Endothelial cell of umbilical vein (primary cell): ENCODE data around the gene CTSC. TPM values are rescaled to one million over a fixed set of nuclear protein-coding genes. Genes with fewer than 3 reads are reported as not detected.

Experiments used
- BruUV-seq: library from RNA; stranded (reverse); fragments of 400-500 nt; replicated peaks from 2 replicates; lab custom pipeline; 2021; lab: Mats Ljungman, UMichigan
- CTCF ChIA-PET: fragments of 300-600, 350-600 bp; sonication (Branson Sonifier 250); formaldehyde crosslinking; loops from one replicate; lab custom pipeline; 2021; ENCODE audit warnings: antibody characterized with exemption, inconsistent platforms; lab: Charles Lee
- POLR2A ChIA-PET: fragments of 300-600, 350-600 bp; sonication (Branson Sonifier 250); formaldehyde crosslinking; loops from one replicate; lab custom pipeline; 2021; ENCODE audit warnings: antibody characterized with exemption, inconsistent platforms; lab: Charles Lee
- DNase-seq: peaks from one replicate; pipeline ENCODE4 v3.0.0-alpha.2; 2011; ENCODE audit warnings: low read depth, low spot score
- FAIRE-seq: peaks from 2 replicates; lab custom pipeline; 2011; peaks lifted over from hg19 to GRCh38; lab: Jason Lieb, UNC
- H2AFZ ChIP-seq: 2 replicates; pipeline ENCODE4 v1.6.0; 2012; ENCODE audit warnings: low read depth, low read length, control low read depth, inconsistent platforms
- H3K27ac ChIP-seq: 2 replicates; pipeline ENCODE4 v1.5.1; 2011; ENCODE audit warnings: low read depth, mild to moderate bottlenecking, control low read depth, low read length, moderate library complexity; ENCODE audit not compliant: insufficient read depth
- H3K27me3 ChIP-seq, 2 experiments: 2 replicates each; pipeline versions ENCODE4 v1.6.0 to v1.6.1; 2011; ENCODE audit warnings: low read length in 2 of 2, mixed read lengths in 1 of 2; ENCODE audit not compliant: control insufficient read depth in 2 of 2, insufficient read depth in 2 of 2
- H3K36me3 ChIP-seq, 2 experiments: 2 replicates in 1 of 2; 3 replicates in 1 of 2; pipeline ENCODE4 v1.5.1; 2011; ENCODE audit warnings: low read length in 2 of 2, mild to moderate bottlenecking in 1 of 2, moderate library complexity in 1 of 2; ENCODE audit not compliant: control insufficient read depth in 2 of 2, insufficient read depth in 2 of 2; ENCODE audit errors: extremely low read depth in 1 of 2
- H3K4me1 ChIP-seq: 3 replicates; pipeline ENCODE4 v1.5.1; 2011; ENCODE audit warnings: mild to moderate bottlenecking, low read length; ENCODE audit not compliant: control insufficient read depth, insufficient read depth; ENCODE audit errors: extremely low read depth
- H3K4me2 ChIP-seq: 2 replicates; pipeline ENCODE4 v1.6.1; 2011; ENCODE audit warnings: low read length, control low read depth, mixed read lengths; ENCODE audit not compliant: insufficient read depth
- H3K4me3 ChIP-seq, 3 experiments: fragments of 200-600 bp in 1 of 3; sonication (generic), shearing (Covaris generic) in 1 of 3; replicated peaks in 1 of 3; 2 replicates each; pipeline ENCODE4 v1.5.1; 2011 to 2016; ENCODE audit warnings: control low read depth in 3 of 3, low read length in 3 of 3, mild to moderate bottlenecking in 2 of 3, inconsistent platforms in 1 of 3, low read depth in 1 of 3, moderate library complexity in 1 of 3; ENCODE audit not compliant: insufficient read depth in 1 of 3
- H3K79me2 ChIP-seq: 2 replicates; pipeline ENCODE4 v1.6.0; 2012; ENCODE audit warnings: low read length, inconsistent platforms; ENCODE audit not compliant: control insufficient read depth, insufficient read depth
- H3K9ac ChIP-seq: replicated peaks from 2 replicates; pipeline ENCODE3; 2011; ENCODE audit warnings: low read length, control low read depth; ENCODE audit not compliant: insufficient read depth; ENCODE audit errors: extremely low read depth
- H3K9me1 ChIP-seq: replicated peaks from 3 replicates; pipeline ENCODE4 v1.6.0; 2011; ENCODE audit warnings: mild to moderate bottlenecking, low read length; ENCODE audit not compliant: control insufficient read depth, insufficient read depth; ENCODE audit errors: extremely low read depth
- H3K9me3 ChIP-seq: replicated peaks from 2 replicates; pipeline ENCODE4 v1.5.1; 2012; ENCODE audit warnings: low read length, inconsistent platforms; ENCODE audit not compliant: control insufficient read depth, insufficient read depth
- H4K20me1 ChIP-seq: replicated peaks from 2 replicates; pipeline ENCODE3; 2011; ENCODE audit warnings: mild to moderate bottlenecking, low read length; ENCODE audit not compliant: control insufficient read depth, insufficient read depth; ENCODE audit errors: extremely low read depth
- CTCF ChIP-seq, 2 donors: IDR thresholded peaks; 1 replicate in 1 of 2; 2 replicates in 1 of 2; pipeline ENCODE4 v1.5.1; 2011; ENCODE audit warnings: low read length in 2 of 2, mild to moderate bottlenecking in 2 of 2, moderate library complexity in 2 of 2, control low read depth in 1 of 2, inconsistent platforms in 1 of 2, low read depth in 1 of 2; ENCODE audit not compliant: insufficient read depth in 1 of 2; ENCODE audit errors: extremely low read depth in 1 of 2
- EZH2 ChIP-seq: IDR thresholded peaks from 2 replicates; pipeline ENCODE4 v1.6.1; 2012; ENCODE audit warnings: borderline replicate concordance, low read depth, mild to moderate bottlenecking, moderate library complexity, low read length, inconsistent platforms; ENCODE audit not compliant: severe bottlenecking
- FOS ChIP-seq: IDR thresholded peaks from 2 replicates; pipeline ENCODE4 v1.6.1; 2011; ENCODE audit warnings: mild to moderate bottlenecking, low read length, moderate library complexity, borderline replicate concordance; ENCODE audit not compliant: insufficient read depth
- GATA2 ChIP-seq: IDR thresholded peaks from 2 replicates; pipeline ENCODE4 v1.7.0; 2011; ENCODE audit warnings: low read depth, mild to moderate bottlenecking, moderate library complexity, mixed read lengths, low read length; ENCODE audit not compliant: insufficient read length, insufficient read depth
- JUN ChIP-seq: IDR thresholded peaks from 2 replicates; pipeline ENCODE4 v1.6.1; 2011; ENCODE audit warnings: borderline replicate concordance, low read depth; ENCODE audit not compliant: insufficient read length, insufficient read depth
- MAX ChIP-seq: IDR thresholded peaks from 2 replicates; pipeline ENCODE4 v1.6.1; 2011; ENCODE audit not compliant: insufficient read depth, insufficient read length
- MYC ChIP-seq: IDR thresholded peaks from one replicate; pipeline ENCODE4 v1.6.1; 2011; ENCODE audit warnings: mild to moderate bottlenecking, low read depth, low read length
- POLR2A ChIP-seq: IDR thresholded peaks from 2 replicates; pipeline ENCODE4 v1.6.1; 2012; ENCODE audit warnings: low read depth, mild to moderate bottlenecking, control low read depth, low read length
- POLR2AphosphoS5 ChIP-seq: IDR thresholded peaks from 2 replicates; pipeline ENCODE4 v1.6.1; 2012; ENCODE audit warnings: low read depth, mild to moderate bottlenecking, control low read depth, low read length, moderate library complexity; ENCODE audit not compliant: insufficient read depth
- dilution Hi-C: fragments of 300-500 bp; cut with MboI; formaldehyde crosslinking; loops from one replicate; pipeline ENCODE4 v1.15.0; 2019; ENCODE audit warnings: low sequenced_read_pairs; ENCODE audit not compliant: extremely low pct_ligation_motif_present
- intact Hi-C: fragments of 100-400 bp; cut with micrococcal nuclease; formaldehyde crosslinking; loops from one replicate; pipeline ENCODE4 v1.10.0; 2022
- polyA plus RNA-seq, 4 experiments: library from polyadenylated mRNA; depleted of rRNA in 3 of 4; stranded (reverse) in 3 of 4; unstranded in 1 of 4; fragments of >200 nt; gene quantifications; 2 replicates each; pipeline versions ENCODE4 v1.2.1 to v1.2.3, GENCODE V29; 2011 to 2012; ENCODE audit warnings: missing spikeins in 1 of 4
- total RNA-seq: library from RNA; stranded (reverse); gene quantifications from 2 replicates; pipeline ENCODE4 v1.2.3, GENCODE V29; 2021

Gene CTSC
- total and polyA plus RNA-seq, 2 donors (not counting 3 experiments of a cell fraction or from before 2014, with no cell fraction given), result 130 to 186 TPM

DNA sequence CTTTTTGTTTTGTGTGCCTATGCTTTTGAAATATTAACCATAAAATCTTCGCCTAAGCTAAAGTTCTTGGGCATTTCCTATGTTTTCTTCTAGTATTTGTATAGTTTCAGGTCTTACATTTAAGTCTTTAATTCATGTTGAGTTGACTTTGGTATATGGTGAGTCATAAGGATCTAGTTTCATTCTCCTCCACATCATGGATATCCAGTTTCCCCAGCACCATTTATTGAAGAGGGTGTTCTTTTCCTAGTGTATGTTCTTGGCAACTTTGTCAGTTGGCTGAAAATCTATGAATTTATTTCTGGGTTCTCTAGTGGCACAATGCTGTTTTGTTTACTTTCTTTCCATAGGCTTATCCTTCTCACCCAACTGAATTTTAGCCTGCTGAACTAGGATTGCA is 49.0 kb downstream of the CTSC start:
- no TSS peak for BruUV-seq
- ChIA-PET POLR2A (no interaction called here), CTCF (no interaction called here)
- H3K9ac ChIP-seq, result no peak overlapping the region
- H3K36me3 ChIP-seq, result peaks cover 0 to 4% of the 10 kb centered on the region in 2 experiments
- H3K27me3 ChIP-seq, result no peaks in the 10 kb centered on the region
- no peak for DNase-seq
- no peak overlapping the region for H3K4me2 ChIP-seq
- H3K27ac ChIP-seq, result no peak overlapping the region
- no peak overlapping the region for H2AFZ ChIP-seq
- H3K4me3 ChIP-seq, result no peak overlapping the region
- peaks cover 23% of the 10 kb centered on the region for H3K4me1 ChIP-seq
- dilution Hi-C loops (no loop called here), intact Hi-C loops (loop anchor here (10.0 kb wide), 1 partner anchor 184 kb away; no protein-coding TSS in a partner anchor)
- no peaks in the 10 kb centered on the region for H3K9me1 ChIP-seq
- H4K20me1 ChIP-seq, result no peaks in the 10 kb centered on the region
- H3K79me2 ChIP-seq, result no peaks in the 10 kb centered on the region
- TF ChIP-seq MAX (no peak), FOS (no peak), GATA2 (no peak), CTCF (IDR thresholded peaks at IDR 0.05; ENCODE audit: extremely low read depth in 1 of 2, insufficient read depth in 1 of 2, low read depth in 1 of 2, low read length in 2 of 2) (no peak), JUN (no peak), MYC (no peak), POLR2AphosphoS5 (no peak), POLR2A (no peak), EZH2 (no peak)
- no peaks in the 10 kb centered on the region for H3K9me3 ChIP-seq
- FAIRE-seq, result no peak
